ENCODE results near the gene ALDH1L2.
"Not testable (repeated sequence)": the region's sequence is repeated elsewhere in the genome, so short reads cannot be mapped to it uniquely, and the experiment has no call there.

ALDH1L2 gene

DNA sequence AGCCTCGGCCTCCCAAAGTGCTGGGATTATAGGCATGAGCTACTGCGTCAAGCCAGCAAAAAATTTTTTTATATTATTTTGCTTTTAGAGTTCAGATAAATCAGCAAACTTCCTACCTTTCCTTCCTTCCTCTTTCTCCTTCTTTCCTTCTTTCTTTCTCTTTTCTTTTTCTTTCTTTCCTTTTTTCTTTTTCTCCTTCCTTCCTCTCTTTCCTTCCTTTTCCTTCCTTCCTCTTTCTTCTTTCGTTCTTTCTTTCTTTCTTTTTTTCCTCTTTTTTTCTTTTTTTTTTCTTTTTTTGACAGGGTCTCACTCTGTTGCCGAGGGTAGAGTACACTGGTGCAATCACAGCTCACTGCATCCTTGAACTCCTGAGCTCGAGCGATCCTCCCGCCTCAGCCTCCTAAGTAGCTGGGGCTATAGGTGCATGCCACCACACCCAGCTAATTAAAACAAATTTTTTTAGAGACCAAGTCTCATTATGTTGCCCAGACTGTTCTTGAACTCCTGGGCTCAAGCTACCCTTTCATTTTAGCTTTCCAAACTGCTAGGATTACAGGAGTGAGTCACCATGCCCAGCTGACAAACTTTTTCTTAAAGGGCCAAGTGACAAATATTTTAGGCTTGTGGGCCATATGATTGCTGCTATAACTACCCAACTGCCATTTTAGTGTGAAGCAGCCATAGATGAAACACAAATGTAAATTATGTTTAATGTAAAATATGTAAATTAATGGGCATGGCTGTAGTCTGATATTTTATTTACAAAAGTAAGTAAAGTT, 16.1 kb upstream of the ALDH1L2 start:
- DNase-seq (ENCODE audit: low read depth in 1 of 2, low spot score in 1 of 2) = peak in 1 of 2 experiments; percentile 48
- no peak for TF ChIP-seq JUND (IDR thresholded peaks at IDR 0.05; ENCODE audit: low read depth)
- in situ Hi-C loops (cut with HindIII; ENCODE audit: low pct_unique_long_range_greater_than_20kb, low sequenced_read_pairs) = no loop called here

DNA sequence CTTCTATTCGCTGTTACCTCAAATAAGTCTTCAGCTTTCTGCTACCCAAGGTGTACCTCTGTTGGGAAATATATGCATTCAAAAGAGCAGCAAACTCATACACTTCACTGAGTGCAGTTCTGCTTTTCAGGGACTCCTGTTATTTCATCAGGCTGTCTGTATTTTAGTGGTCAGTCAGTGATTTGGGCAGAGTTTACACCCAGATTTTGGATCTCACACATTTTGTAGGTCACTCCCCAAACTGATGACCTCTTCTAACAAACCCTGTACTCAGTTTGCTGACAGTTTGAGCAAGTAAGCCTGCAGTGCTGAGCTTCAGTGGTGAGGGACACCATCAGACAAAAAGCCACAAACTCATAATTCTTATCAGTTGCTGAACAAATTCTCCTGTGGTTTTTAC, 15.1 kb upstream of the ALDH1L2 start:
- no peak for TF ChIP-seq JUND (IDR thresholded peaks at IDR 0.05; ENCODE audit: low read depth)
- DNase-seq (ENCODE audit: low read depth in 1 of 2, low spot score in 1 of 2) = no peak
- in situ Hi-C loops (cut with HindIII; ENCODE audit: low pct_unique_long_range_greater_than_20kb, low sequenced_read_pairs) = no loop called here

DNA sequence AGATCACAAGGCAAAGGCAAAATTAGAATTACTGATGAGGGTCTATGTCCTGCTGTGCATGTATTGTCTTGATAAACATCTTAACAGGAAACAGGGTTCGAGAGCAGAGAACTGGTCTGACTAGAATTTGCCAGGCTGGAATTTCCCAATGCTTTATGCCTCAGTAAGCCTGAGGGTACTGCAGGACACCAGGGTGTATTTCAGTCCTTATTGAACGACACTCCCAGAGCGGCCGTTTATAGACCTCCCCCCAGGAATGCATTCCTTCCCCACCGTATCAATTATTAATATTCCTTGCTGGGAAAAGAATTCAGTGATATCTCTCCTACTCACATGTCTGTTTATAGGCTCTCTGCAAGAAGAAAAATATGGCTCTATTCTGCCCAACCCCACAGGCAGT, 11.1 kb upstream of the ALDH1L2 start:
- in situ Hi-C loops (cut with HindIII; ENCODE audit: low pct_unique_long_range_greater_than_20kb, low sequenced_read_pairs) = not testable (repeated sequence)
- DNase-seq (ENCODE audit: low read depth in 1 of 2, low spot score in 1 of 2) = peak in 1 of 2 experiments; percentile 56

GRCh38 chr12:105092336-105092735, 8.1 kb upstream of the ALDH1L2 start:
- TF ChIP-seq JUND (IDR thresholded peaks at IDR 0.05; ENCODE audit: low read depth) = no peak
- peak; percentile 63 to 95 for DNase-seq (ENCODE audit: low read depth in 1 of 2, low spot score in 1 of 2)
- in situ Hi-C loops (cut with HindIII; ENCODE audit: low pct_unique_long_range_greater_than_20kb, low sequenced_read_pairs) = no loop called here

DNA sequence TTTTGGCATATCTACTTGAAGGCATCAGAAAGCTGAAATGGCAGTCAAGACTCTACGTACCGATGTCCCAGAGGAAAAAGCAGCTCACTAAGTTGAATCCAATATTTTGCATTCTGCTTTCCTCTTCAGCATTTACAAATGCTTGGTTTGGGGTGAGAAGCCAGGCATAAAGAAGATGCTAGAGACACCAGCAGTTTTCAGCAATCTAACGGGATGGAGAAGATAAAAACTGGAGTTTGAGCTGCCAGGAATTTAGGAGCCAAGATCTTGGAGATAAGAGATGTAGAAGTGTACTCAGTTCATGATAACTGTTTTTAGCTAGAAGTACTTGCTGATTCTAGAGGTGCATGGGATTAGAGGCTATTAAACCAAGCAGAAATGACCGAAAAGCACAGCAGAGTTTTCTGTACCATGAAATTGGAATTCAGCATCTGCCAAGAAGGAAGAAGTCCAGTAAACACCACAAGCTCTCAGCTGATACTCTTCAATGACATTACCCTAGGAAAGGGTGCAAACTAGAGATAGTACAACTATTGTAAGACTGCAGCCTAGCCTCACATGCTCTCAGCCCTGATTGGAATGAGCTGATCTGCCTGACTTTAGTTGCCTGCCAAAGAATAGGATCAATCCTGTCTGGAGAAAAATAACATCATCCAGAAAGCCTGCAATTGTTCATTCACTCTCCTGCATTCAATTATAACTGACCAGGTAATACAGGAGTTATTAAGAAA, 7.4 kb upstream of the ALDH1L2 start:
- no peak for TF ChIP-seq JUND (IDR thresholded peaks at IDR 0.05; ENCODE audit: low read depth)

DNA sequence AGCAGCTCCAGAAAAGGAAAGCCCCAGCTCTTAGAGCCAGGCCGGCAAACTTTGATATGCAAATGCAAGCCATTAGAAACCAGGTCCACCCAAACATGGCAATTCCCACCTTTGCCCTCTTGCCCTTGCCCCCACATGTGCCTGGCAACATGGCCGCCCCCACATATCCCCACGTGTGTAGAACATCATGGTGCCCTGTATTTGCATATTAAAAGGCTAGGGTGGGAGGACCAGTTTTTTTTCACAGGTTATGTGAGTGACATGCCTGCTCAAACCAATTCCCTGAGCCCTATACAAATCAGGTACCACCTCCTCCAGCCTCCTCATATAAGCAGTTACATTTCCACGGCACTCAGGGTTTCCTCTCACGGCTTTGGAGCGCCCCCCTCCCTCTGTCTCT, 6.1 kb upstream of the ALDH1L2 start:
- in situ Hi-C loops (cut with HindIII; ENCODE audit: low pct_unique_long_range_greater_than_20kb, low sequenced_read_pairs) = no loop called here
- TF ChIP-seq JUND (IDR thresholded peaks at IDR 0.05; ENCODE audit: low read depth) = no peak
- peak in 1 of 2 experiments; percentile 20 for DNase-seq (ENCODE audit: low read depth in 1 of 2, low spot score in 1 of 2)

More for the DNA sequence above, 7.4 kb upstream of the ALDH1L2 start:
- peak in 1 of 2 experiments; percentile 17 for DNase-seq (ENCODE audit: low read depth in 1 of 2, low spot score in 1 of 2)
- in situ Hi-C loops (cut with HindIII; ENCODE audit: low pct_unique_long_range_greater_than_20kb, low sequenced_read_pairs) = no loop called here

DNA sequence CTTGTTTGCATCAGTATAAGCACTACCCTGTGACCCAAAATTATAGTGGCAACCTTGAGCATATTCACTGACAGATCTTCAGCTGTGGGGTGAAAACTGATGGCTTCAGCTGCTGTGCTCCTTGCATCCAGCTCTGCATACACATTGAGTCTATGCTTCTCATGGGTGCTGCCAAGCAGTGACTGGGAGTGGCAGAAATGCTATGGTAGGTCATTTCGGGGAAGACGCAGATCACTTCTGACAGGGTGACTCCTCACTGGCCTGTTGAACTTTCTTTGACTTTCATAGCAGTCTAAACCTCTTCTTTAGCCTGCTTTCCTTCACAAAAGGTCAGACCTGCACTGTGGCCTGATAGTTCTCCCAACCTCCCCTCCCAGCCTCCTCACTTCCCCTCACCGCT, 5.6 kb upstream of the ALDH1L2 start:
- no peak for TF ChIP-seq JUND (IDR thresholded peaks at IDR 0.05; ENCODE audit: low read depth)
- DNase-seq (ENCODE audit: low read depth in 1 of 2, low spot score in 1 of 2) = no peak

GRCh38 chr12:105085501-105085900, 1.2 kb upstream of the ALDH1L2 start:
- DNase-seq (ENCODE audit: low read depth in 1 of 2, low spot score in 1 of 2) = no peak
- in situ Hi-C loops (cut with HindIII; ENCODE audit: low pct_unique_long_range_greater_than_20kb, low sequenced_read_pairs) = no loop called here
- no peak for TF ChIP-seq JUND (IDR thresholded peaks at IDR 0.05; ENCODE audit: low read depth)

More for the DNA sequence above, 5.6 kb upstream of the ALDH1L2 start:
- in situ Hi-C loops (cut with HindIII; ENCODE audit: low pct_unique_long_range_greater_than_20kb, low sequenced_read_pairs) = no loop called here

DNA sequence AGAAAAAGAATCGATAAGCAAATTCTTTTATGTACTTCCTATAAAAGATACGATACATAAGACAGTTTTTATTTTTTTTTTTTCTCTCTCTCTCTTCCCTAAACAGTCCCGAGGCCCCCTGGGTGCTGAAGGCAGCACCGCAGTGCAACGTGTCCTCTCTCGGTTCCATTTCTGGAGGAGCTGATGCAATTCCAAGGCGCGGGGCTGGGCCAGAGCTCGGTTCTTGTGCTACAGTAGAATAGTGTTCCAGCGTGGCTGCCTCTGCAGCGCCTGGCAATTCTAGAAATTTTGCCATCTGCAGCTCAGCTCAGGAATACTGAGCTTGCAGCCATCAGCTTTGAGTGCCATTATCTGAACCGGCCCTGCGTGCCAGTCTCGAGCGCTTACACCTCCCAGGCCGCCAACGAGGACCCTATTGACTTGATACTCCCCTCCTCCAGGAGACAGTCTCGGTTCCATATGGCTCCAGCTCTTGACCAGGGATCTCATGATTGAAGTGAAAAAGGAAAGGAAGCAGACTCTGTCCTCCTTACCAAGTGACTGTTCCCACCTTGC, 630 bp downstream of the ALDH1L2 start:
- in situ Hi-C loops (cut with HindIII; ENCODE audit: low pct_unique_long_range_greater_than_20kb, low sequenced_read_pairs) = no loop called here
- peak in 1 of 2 experiments; percentile 46 for DNase-seq (ENCODE audit: low read depth in 1 of 2, low spot score in 1 of 2)
- no peak for TF ChIP-seq JUND (IDR thresholded peaks at IDR 0.05; ENCODE audit: low read depth)

DNA sequence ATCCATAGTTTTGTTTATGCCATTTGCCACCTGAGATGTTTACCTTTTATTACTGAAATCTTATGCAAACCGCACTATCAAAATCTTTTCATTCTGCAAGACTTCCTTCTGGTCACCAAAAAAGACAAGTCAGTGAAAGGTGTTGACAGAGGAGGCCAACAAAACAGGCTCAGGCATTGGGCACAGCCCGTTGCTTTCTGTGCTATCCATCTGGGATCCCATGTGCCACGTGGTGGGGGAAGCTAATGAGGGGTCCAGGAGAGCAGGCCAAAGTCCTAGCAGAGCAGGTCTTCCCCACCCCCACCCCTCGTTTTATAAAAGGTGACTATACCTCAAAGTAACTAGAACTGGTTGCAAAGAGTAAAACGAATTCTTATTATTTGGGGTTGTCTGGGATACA, 1.2 kb downstream of the ALDH1L2 start:
- TF ChIP-seq JUND (IDR thresholded peaks at IDR 0.05; ENCODE audit: low read depth) = no peak
- in situ Hi-C loops (cut with HindIII; ENCODE audit: low pct_unique_long_range_greater_than_20kb, low sequenced_read_pairs) = no loop called here
- no peak for DNase-seq (ENCODE audit: low read depth in 1 of 2, low spot score in 1 of 2)

DNA sequence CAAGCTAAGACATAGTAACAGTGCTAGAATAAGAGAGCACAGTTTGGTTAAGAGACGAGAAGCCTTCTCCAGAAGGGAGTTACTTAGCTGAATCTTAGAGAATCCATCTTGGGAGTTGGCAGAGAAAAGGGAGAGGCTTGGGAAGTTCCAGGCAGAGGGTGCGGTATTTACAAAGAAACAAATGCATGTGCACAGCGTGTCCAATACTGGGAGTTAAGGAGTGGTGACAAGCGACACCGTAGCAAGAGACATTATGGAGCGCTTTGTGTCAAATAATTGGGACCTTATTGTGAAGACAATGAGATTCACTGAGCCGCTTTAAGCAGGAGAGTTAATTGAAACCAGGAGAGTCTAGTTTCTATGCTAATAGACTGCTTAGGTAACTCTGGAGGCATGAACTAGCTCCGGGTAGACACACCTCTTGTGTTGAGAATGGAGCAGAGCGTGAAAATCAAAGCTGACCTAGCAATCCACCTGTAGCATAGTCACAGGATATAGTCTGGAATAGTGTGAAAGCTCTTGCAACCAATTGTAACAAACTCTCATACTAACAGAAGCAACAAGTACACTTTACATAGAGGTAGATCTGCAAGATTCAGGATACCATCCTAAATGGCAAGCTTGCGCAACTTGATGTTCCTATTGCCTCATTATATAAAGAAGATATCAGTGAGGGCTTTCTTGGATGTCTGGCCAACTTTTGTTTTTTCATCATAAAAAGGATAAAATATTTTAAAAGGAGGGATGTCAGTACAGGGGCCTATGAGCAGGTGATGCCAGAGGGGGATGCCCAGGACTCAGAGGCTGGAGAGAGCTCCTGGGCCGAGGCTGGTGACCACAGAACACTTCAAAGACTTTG, 5.3 kb downstream of the ALDH1L2 start:
- no peak for DNase-seq (ENCODE audit: low read depth in 1 of 2, low spot score in 1 of 2)
- in situ Hi-C loops (cut with HindIII; ENCODE audit: low pct_unique_long_range_greater_than_20kb, low sequenced_read_pairs) = no loop called here
- TF ChIP-seq JUND (IDR thresholded peaks at IDR 0.05; ENCODE audit: low read depth) = no peak

DNA sequence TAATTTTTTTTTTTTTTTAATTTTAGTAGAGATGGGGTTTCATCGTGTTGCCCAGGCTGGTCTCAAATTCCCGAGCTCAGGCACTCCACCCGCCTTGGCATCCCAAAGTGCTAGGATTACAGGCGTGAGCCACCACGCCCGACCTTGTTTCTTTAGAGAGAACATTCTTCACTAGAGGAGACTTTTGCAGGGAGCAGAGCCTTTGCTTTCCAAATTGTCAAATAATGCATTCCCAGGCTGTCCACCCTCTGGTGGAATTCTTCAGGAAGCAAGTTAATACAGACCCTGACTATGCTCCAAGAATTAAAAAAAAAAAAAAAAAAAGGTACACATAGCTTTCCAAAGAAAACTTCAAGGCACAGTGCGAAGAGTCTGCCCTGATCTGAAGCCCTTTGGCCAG, 6.8 kb downstream of the ALDH1L2 start:
- no peak for DNase-seq (ENCODE audit: low read depth in 1 of 2, low spot score in 1 of 2)
- TF ChIP-seq JUND (IDR thresholded peaks at IDR 0.05; ENCODE audit: low read depth) = no peak
- in situ Hi-C loops (cut with HindIII; ENCODE audit: low pct_unique_long_range_greater_than_20kb, low sequenced_read_pairs) = no loop called here
